HCT116 (cell line): ENCODE measurements around the gene C19orf25. TPM values are rescaled to one million over a fixed set of nuclear protein-coding genes. Genes with fewer than 3 reads are reported as not detected.

Experiments used
- ATAC-seq: fragments of 200-7000 bp; cut with Tn5 transposase; 2 replicates; pipeline ENCODE4 v1.9.1; 2020; ENCODE audit warnings: mild to moderate bottlenecking, moderate library complexity
- BruUV-seq: library from RNA; stranded (reverse); fragments of 400-500 nt; replicated peaks from 2 replicates; lab custom pipeline; 2021; lab: Mats Ljungman, UMichigan
- CTCF ChIA-PET: fragments of 300-600 bp; sonication (Branson Sonifier 250); formaldehyde crosslinking; loops from one replicate; lab custom pipeline; 2021; ENCODE audit warnings: antibody characterized with exemption; lab: Charles Lee
- POLR2A ChIA-PET: fragments of 300-600, 350-600 bp; sonication (Branson Sonifier 250); formaldehyde crosslinking; loops from one replicate; lab custom pipeline; 2021; ENCODE audit warnings: antibody characterized with exemption; lab: Charles Lee
- RAD21 ChIA-PET, 2 experiments: fragments of 300-600 bp; sonication (Branson Sonifier 250); formaldehyde crosslinking; loops; one replicate each; lab custom pipeline; 2023; ENCODE audit warnings: low total read pairs in 2 of 2; ENCODE audit not compliant: uncharacterized antibody in 2 of 2, unreplicated experiment in 2 of 2, low non-redundant PET in 1 of 2; lab: Charles Lee
- DNase-seq: peaks from one replicate; pipeline ENCODE4 v3.0.0-alpha.2; 2010; ENCODE audit warnings: low read depth, low spot score
- H2AFZ ChIP-seq: fragments of 200-600 bp; shearing (Covaris generic), sonication (generic); 2 replicates; pipeline ENCODE4 v1.6.1; 2017; ENCODE audit warnings: low read depth, mixed run types, mixed read lengths, antibody characterized with exemption, low read length; ENCODE audit not compliant: poor library complexity, severe bottlenecking
- H3K27ac ChIP-seq: 2 replicates; pipeline ENCODE4 v1.5.1; 2012; ENCODE audit warnings: low read depth, low read length
- H3K27me3 ChIP-seq: fragments of 200-600 bp; sonication (generic); 2 replicates; pipeline ENCODE4 v1.6.1; 2016; ENCODE audit warnings: mixed run types, low read length, mixed read lengths; ENCODE audit not compliant: insufficient read depth
- H3K36me3 ChIP-seq, 2 experiments: fragments of 200-500 bp in 1 of 2; fragments of 200-600 bp in 1 of 2; sonication (Bioruptor generic) in 1 of 2; sonication (generic) in 1 of 2; 2 replicates each; pipeline versions ENCODE4 v1.5.1 to v1.6.1; 2014 to 2016; ENCODE audit warnings: low read length in 2 of 2, inconsistent platforms in 1 of 2, mixed read lengths in 1 of 2, mixed run types in 1 of 2; ENCODE audit not compliant: insufficient read depth in 2 of 2, control insufficient read depth in 1 of 2
- H3K4me1 ChIP-seq, 2 experiments: fragments of 200-600 bp in 1 of 2; sonication (generic) in 1 of 2; 2 replicates each; pipeline versions ENCODE4 v1.5.1 to v1.6.1; 2012 to 2017; ENCODE audit warnings: low read length in 2 of 2, inconsistent platforms in 1 of 2, mild to moderate bottlenecking in 1 of 2, mixed read lengths in 1 of 2, mixed run types in 1 of 2, moderate library complexity in 1 of 2; ENCODE audit not compliant: insufficient read depth in 2 of 2, control insufficient read depth in 1 of 2
- H3K4me2 ChIP-seq: fragments of 200-600 bp; sonication (generic); 2 replicates; pipeline ENCODE4 v1.6.1; 2017; ENCODE audit warnings: mixed run types, low read length, mixed read lengths
- H3K4me3 ChIP-seq, 2 experiments: fragments of 200-600 bp in 1 of 2; sonication (generic) in 1 of 2; replicated peaks in 1 of 2; 2 replicates each; pipeline ENCODE4 v1.5.1; 2011 to 2016; ENCODE audit warnings: low read length in 2 of 2, control low read depth in 1 of 2, low read depth in 1 of 2, mild to moderate bottlenecking in 1 of 2, mixed read lengths in 1 of 2, mixed run types in 1 of 2
- H3K79me2 ChIP-seq: fragments of 200-600 bp; sonication (generic); 2 replicates; pipeline ENCODE4 v1.6.1; 2017; ENCODE audit warnings: mild to moderate bottlenecking, mixed run types, low read length, moderate library complexity, mixed read lengths; ENCODE audit not compliant: insufficient read depth
- H3K9ac ChIP-seq: fragments of 200-600 bp; sonication (generic); 2 replicates; pipeline ENCODE4 v1.6.1; 2016; ENCODE audit warnings: low read length, mixed read lengths
- H3K9me2 ChIP-seq: fragments of 200-600 bp; sonication (generic), shearing (Covaris generic); 2 replicates; pipeline ENCODE4 v1.6.1; 2017; ENCODE audit warnings: mixed run types, mild to moderate bottlenecking, moderate library complexity; ENCODE audit not compliant: insufficient read depth
- H3K9me3 ChIP-seq, 2 experiments: fragments of 200-500 bp in 1 of 2; fragments of 200-600 bp in 1 of 2; sonication (Bioruptor generic) in 1 of 2; sonication (generic) in 1 of 2; 2 replicates each; pipeline ENCODE4 v1.6.1; 2014 to 2017; ENCODE audit warnings: low read length in 2 of 2, mixed read lengths in 2 of 2, inconsistent platforms in 1 of 2, low read depth in 1 of 2, mild to moderate bottlenecking in 1 of 2, mixed run types in 1 of 2, moderate library complexity in 1 of 2; ENCODE audit not compliant: control insufficient read depth in 1 of 2, insufficient read depth in 1 of 2
- H4K20me1 ChIP-seq: fragments of 200-600 bp; sonication (generic), shearing (Covaris generic); 2 replicates; pipeline ENCODE4 v1.6.1; 2017; ENCODE audit warnings: mixed run types, mild to moderate bottlenecking, moderate library complexity; ENCODE audit not compliant: insufficient read depth
- CBX3 ChIP-seq: IDR thresholded peaks from 2 replicates; pipeline ENCODE4 v1.6.1; 2012; ENCODE audit warnings: low read depth
- CEBPB ChIP-seq: IDR thresholded peaks from 2 replicates; pipeline ENCODE4 v1.6.1; 2012; ENCODE audit warnings: low read depth
- ELF1 ChIP-seq: IDR thresholded peaks from 2 replicates; pipeline ENCODE4 v1.6.1; 2012; ENCODE audit warnings: low read depth, borderline replicate concordance
- FOSL1 ChIP-seq: IDR thresholded peaks from 2 replicates; pipeline ENCODE4 v1.6.1; 2012; ENCODE audit warnings: low read depth
- JUND ChIP-seq: IDR thresholded peaks from 2 replicates; pipeline ENCODE4 v1.6.1; 2012
- POLR2A ChIP-seq: IDR thresholded peaks from 2 replicates; pipeline ENCODE4 v1.7.0; 2011; ENCODE audit warnings: borderline replicate concordance; ENCODE audit not compliant: insufficient read depth, insufficient read length; ENCODE audit errors: extremely low read depth
- POLR2AphosphoS5 ChIP-seq: IDR thresholded peaks from 2 replicates; pipeline ENCODE4 v1.6.1; 2011; ENCODE audit warnings: mild to moderate bottlenecking, low read depth, low read length, moderate library complexity
- SP1 ChIP-seq: IDR thresholded peaks from 2 replicates; pipeline ENCODE4 v1.6.1; 2012; ENCODE audit warnings: low read depth
- SRF ChIP-seq: IDR thresholded peaks from 2 replicates; pipeline ENCODE4 v1.6.1; 2012; ENCODE audit warnings: low read depth
- intact Hi-C: fragments of 100-400 bp; cut with micrococcal nuclease; formaldehyde crosslinking; loops from 2 replicates; pipeline ENCODE4 v1.10.0; 2022
- total RNA-seq: library from RNA; stranded (reverse); gene quantifications from one replicate; pipeline ENCODE4 v1.2.1, GENCODE V29; 2021; ENCODE audit not compliant: unreplicated experiment
- TF ChIP-seq, protein P1 (sequence below): IDR thresholded peaks from 2 replicates; pipeline ENCODE4 v1.6.1; 2012
- TF ChIP-seq, protein P2 (sequence below): IDR thresholded peaks from 2 replicates; pipeline ENCODE4 v1.6.1; 2011; ENCODE audit warnings: mild to moderate bottlenecking, low read length, moderate library complexity; ENCODE audit not compliant: insufficient replicate concordance; ENCODE audit errors: extremely low read depth
- TF ChIP-seq, protein P3 (sequence below): IDR thresholded peaks from 2 replicates; pipeline ENCODE4 v1.6.1; 2012; ENCODE audit warnings: low read depth
- TF ChIP-seq, protein P4 (sequence below): IDR thresholded peaks from 2 replicates; pipeline ENCODE4 v1.6.1; 2012

The C19orf25 gene
- total RNA-seq, 1 experiment from 2014 or later = 48.8 TPM

DNA sequence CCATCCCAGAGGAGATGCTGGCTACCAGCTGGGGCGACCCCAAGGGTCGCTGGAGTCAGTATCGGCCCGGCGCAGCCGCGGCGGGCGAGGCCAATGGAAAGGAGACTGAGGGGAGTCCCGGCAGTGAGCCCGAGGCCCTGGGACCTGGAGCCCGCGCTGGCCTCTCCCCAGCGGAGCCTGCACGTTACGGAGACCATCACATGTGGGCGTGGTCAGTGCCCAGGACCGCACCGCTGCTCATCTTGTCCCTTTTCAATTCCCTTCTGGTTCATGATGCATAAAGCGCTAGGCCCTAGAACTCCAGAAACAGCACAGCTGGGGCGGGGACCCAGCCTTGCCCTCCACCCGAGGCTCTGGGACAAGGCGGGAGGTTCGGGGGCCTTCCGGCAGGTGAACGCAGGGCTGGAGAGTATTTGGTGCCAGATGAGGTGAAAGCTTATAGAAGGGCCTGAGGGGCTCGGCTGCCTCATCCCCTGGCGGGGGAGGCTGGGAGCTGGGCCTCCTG is 8.0 kb downstream of the C19orf25 start:
- Histone ChIP-seq H3K9ac (peak overlapping the region; percentile 60), H3K9me3 (no peaks in the 10 kb centered on the region), H3K36me3 (peaks cover 0 to 3% of the 10 kb centered on the region in 2 experiments; a peak in 1 of 4 replicates), H3K27me3 (no peaks in the 10 kb centered on the region), H3K4me2 (peak overlapping the region; percentile 96), H3K9me2 (no peaks in the 10 kb centered on the region), H4K20me1 (no peaks in the 10 kb centered on the region), H3K27ac (peak overlapping the region; percentile 91), H3K4me1 (peaks cover 19 to 39% of the 10 kb centered on the region in 2 experiments), H3K4me3 (peak overlapping the region; percentile 57 to 66), H3K79me2 (peaks cover 16% of the 10 kb centered on the region; the same call in 1 of the 2 replicates), H2AFZ (no peak overlapping the region)
- TF ChIP-seq JUND = no peak
- TF ChIP-seq, protein P1, sequence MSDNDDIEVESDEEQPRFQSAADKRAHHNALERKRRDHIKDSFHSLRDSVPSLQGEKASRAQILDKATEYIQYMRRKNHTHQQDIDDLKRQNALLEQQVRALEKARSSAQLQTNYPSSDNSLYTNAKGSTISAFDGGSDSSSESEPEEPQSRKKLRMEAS = no peak
- no peak for TF ChIP-seq CBX3
- TF ChIP-seq ELF1 = no peak
- TF ChIP-seq SRF = no peak
- TF ChIP-seq SP1 = no peak
- intact Hi-C loops = no loop called here
- DNase-seq (no peak), ATAC-seq (peak; percentile 52)
- ChIA-PET POLR2A (interaction anchor here (2.4 kb wide), 1 partner anchor 15 kb away, joined by 8 read pairs; no protein-coding TSS in a partner anchor), CTCF (interaction anchor here (0.9 to 1.7 kb wide), 4 partner anchors 15 to 155 kb away, joined by 3 to 7 read pairs (median 4); no protein-coding TSS in a partner anchor), RAD21 (no interaction called here)
- no TSS peak for BruUV-seq

DNA sequence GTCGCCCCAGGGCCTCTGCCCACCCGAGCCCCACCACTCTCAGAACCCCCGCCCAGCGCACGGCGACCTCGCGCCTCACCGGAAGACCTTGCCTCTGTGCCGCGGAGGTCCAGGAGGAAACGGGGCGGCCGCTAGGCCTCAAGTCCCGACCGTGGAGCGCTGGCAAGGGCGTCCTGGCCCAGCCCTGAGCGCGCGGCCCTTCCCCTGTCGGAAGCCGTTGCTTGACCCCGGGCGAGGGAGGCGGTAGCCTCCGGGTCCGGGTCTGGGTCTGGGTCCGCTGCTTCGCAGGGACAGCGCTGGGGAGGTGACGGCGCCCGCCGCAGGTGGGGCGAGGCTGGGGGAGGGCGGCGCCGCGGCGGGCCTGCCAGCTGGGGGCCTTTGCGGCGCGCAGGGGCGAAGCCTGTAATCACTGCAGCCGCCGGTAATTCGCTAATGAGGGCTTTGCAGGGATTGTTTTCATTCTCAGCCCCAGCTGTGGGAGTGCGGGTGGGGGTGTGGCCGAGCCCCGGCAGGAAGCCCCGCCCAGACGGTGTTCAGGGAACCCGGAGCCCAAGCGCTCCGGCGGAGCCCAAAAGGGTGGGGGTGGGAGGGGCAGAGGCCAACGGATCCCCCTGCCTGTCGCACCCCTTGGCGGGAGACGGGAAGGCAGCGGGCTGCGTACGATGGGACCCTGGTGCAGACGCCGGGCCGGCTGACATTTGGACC is 8.6 kb downstream of the C19orf25 start:
- Histone ChIP-seq H3K27me3 (no peaks in the 10 kb centered on the region), H3K36me3 (no peaks in the 10 kb centered on the region), H3K4me3 (peak overlapping the region; percentile 57 to 66), H3K9me3 (no peaks in the 10 kb centered on the region), H3K4me1 (peaks cover 19 to 39% of the 10 kb centered on the region in 2 experiments), H3K9me2 (no peaks in the 10 kb centered on the region), H3K9ac (peak overlapping the region; percentile 60), H4K20me1 (no peaks in the 10 kb centered on the region), H3K4me2 (peak overlapping the region; percentile 96), H3K27ac (peak overlapping the region; percentile 91), H2AFZ (no peak overlapping the region), H3K79me2 (peaks cover 11% of the 10 kb centered on the region; the same call in 1 of the 2 replicates)
- ATAC-seq = peak; percentile 59
- BruUV-seq = no TSS peak
- ChIA-PET RAD21 (no interaction called here), CTCF (interaction anchor here (1.0 kb wide), 1 partner anchor 76 kb away, joined by 4 read pairs; no protein-coding TSS in a partner anchor), POLR2A (interaction anchor here (2.4 kb wide), 1 partner anchor 15 kb away, joined by 8 read pairs; no protein-coding TSS in a partner anchor)
- peak; percentile 42 for DNase-seq
- intact Hi-C loops = loop anchor here (1.0 kb wide), 1 partner anchor 9 kb away; the partner anchor contains the start of gene C19orf25
- no peak for TF ChIP-seq FOSL1
- TF ChIP-seq POLR2AphosphoS5 = peak; percentile 52
- no peak for TF ChIP-seq SP1
- TF ChIP-seq, protein P2, sequence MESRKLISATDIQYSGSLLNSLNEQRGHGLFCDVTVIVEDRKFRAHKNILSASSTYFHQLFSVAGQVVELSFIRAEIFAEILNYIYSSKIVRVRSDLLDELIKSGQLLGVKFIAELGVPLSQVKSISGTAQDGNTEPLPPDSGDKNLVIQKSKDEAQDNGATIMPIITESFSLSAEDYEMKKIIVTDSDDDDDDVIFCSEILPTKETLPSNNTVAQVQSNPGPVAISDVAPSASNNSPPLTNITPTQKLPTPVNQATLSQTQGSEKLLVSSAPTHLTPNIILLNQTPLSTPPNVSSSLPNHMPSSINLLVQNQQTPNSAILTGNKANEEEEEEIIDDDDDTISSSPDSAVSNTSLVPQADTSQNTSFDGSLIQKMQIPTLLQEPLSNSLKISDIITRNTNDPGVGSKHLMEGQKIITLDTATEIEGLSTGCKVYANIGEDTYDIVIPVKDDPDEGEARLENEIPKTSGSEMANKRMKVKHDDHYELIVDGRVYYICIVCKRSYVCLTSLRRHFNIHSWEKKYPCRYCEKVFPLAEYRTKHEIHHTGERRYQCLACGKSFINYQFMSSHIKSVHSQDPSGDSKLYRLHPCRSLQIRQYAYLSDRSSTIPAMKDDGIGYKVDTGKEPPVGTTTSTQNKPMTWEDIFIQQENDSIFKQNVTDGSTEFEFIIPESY = no peak
- TF ChIP-seq, protein P3, sequence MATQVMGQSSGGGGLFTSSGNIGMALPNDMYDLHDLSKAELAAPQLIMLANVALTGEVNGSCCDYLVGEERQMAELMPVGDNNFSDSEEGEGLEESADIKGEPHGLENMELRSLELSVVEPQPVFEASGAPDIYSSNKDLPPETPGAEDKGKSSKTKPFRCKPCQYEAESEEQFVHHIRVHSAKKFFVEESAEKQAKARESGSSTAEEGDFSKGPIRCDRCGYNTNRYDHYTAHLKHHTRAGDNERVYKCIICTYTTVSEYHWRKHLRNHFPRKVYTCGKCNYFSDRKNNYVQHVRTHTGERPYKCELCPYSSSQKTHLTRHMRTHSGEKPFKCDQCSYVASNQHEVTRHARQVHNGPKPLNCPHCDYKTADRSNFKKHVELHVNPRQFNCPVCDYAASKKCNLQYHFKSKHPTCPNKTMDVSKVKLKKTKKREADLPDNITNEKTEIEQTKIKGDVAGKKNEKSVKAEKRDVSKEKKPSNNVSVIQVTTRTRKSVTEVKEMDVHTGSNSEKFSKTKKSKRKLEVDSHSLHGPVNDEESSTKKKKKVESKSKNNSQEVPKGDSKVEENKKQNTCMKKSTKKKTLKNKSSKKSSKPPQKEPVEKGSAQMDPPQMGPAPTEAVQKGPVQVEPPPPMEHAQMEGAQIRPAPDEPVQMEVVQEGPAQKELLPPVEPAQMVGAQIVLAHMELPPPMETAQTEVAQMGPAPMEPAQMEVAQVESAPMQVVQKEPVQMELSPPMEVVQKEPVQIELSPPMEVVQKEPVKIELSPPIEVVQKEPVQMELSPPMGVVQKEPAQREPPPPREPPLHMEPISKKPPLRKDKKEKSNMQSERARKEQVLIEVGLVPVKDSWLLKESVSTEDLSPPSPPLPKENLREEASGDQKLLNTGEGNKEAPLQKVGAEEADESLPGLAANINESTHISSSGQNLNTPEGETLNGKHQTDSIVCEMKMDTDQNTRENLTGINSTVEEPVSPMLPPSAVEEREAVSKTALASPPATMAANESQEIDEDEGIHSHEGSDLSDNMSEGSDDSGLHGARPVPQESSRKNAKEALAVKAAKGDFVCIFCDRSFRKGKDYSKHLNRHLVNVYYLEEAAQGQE = no peak
- TF ChIP-seq, protein P4, sequence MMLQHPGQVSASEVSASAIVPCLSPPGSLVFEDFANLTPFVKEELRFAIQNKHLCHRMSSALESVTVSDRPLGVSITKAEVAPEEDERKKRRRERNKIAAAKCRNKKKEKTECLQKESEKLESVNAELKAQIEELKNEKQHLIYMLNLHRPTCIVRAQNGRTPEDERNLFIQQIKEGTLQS = no peak
- TF ChIP-seq CEBPB = no peak
- peak; percentile 64 for TF ChIP-seq POLR2A
